HG03196 (cell line): Measurements from ENCODE around the gene MYO9B.

Experiments
- ATAC-seq: cut with Tn5 transposase; IDR thresholded peaks from one replicate; pipeline ENCODE4 v1.9.1; 2021; ENCODE audit not compliant: unreplicated experiment

The MYO9B gene

GRCh38 chr19:17209126-17210036, 133.8 kb downstream of the MYO9B start:
- ATAC-seq: no peak

GRCh38 chr19:17210296-17210695, 134.7 kb downstream of the MYO9B start:
- ATAC-seq: no peak

GRCh38 chr19:17211547-17212446, 136.2 kb downstream of the MYO9B start:
- ATAC-seq: no peak

- no peak for ATAC-seq
Measured at GRCh38 chr19:17213334-17213733, 137.8 kb downstream of the MYO9B start.

GRCh38 chr19:17214508-17215126, 139.0 kb downstream of the MYO9B start:
- no peak for ATAC-seq

- ATAC-seq: peak; percentile 64
Measured at GRCh38 chr19:17215127-17215971, 139.8 kb downstream of the MYO9B start, which contains the start of gene USE1. TSS of gene USE1 (plus strand) at chr19:17215357. CDS start at chr19:17215406, 49 bp downstream.

GRCh38 chr19:17216058-17216670, 140.6 kb downstream of the MYO9B start:
- ATAC-seq: no peak

- no peak for ATAC-seq
Measured at GRCh38 chr19:17219286-17219685, 143.7 kb downstream of the MYO9B start.

- ATAC-seq: no peak
Measured at GRCh38 chr19:17220207-17220758, 144.7 kb downstream of the MYO9B start.

- ATAC-seq: no peak
Measured at GRCh38 chr19:17225053-17225452, 149.5 kb downstream of the MYO9B start.

GRCh38 chr19:17226002-17226933, 150.7 kb downstream of the MYO9B start, which contains the start of gene OCEL1:
TSS of gene OCEL1 (plus strand) at chr19:17226226. CDS start at chr19:17226248, 22 bp downstream.
- ATAC-seq: peak; percentile 86

GRCh38 chr19:17227798-17228367, 152.3 kb downstream of the MYO9B start:
- no peak for ATAC-seq

- no peak for ATAC-seq
Measured at GRCh38 chr19:17229890-17230289, 154.3 kb downstream of the MYO9B start.

GRCh38 chr19:17232258-17232657, 156.7 kb downstream of the MYO9B start:
- ATAC-seq: no peak

- ATAC-seq: peak; percentile 35
Measured at GRCh38 chr19:17234911-17235299, 159.3 kb downstream of the MYO9B start.

- peak; percentile 66 for ATAC-seq
Measured at GRCh38 chr19:17235300-17235970, 159.9 kb downstream of the MYO9B start.

GRCh38 chr19:17235971-17236777, 160.6 kb downstream of the MYO9B start:
- peak; percentile 26 for ATAC-seq
